GM18499 (cell line): Measurements from ENCODE around the gene HIKESHI.

Experiments used
- ATAC-seq: cut with Tn5 transposase; IDR thresholded peaks from one replicate; pipeline ENCODE4 v1.9.1; 2021; ENCODE audit warnings: moderate number of reproducible peaks; ENCODE audit not compliant: insufficient read depth, unreplicated experiment

The HIKESHI gene

GRCh38 chr11:86372586-86372985, 70.5 kb downstream of the HIKESHI start:
- no peak for ATAC-seq

- no peak for ATAC-seq
These were observed 72.0 kb downstream of the HIKESHI start for GRCh38 chr11:86374069-86374468.

- no peak for ATAC-seq
These were observed 72.5 kb downstream of the HIKESHI start, which contains the start of gene CCDC81 for GRCh38 chr11:86374586-86374985. CCDC81 (plus strand) TSS chr11:86374887; CDS start chr11:86375164, 277 bp downstream.

GRCh38 chr11:86377972-86378371, 75.9 kb downstream of the HIKESHI start:
- ATAC-seq, result no peak

GRCh38 chr11:86380295-86381059, 78.4 kb downstream of the HIKESHI start:
- ATAC-seq, result no peak

GRCh38 chr11:86383041-86383955, 81.3 kb downstream of the HIKESHI start:
- no peak for ATAC-seq

GRCh38 chr11:86386283-86386682, 84.2 kb downstream of the HIKESHI start:
- no peak for ATAC-seq

GRCh38 chr11:86386746-86387145, 84.7 kb downstream of the HIKESHI start:
- ATAC-seq, result no peak

- ATAC-seq, result no peak
These were observed 86.2 kb downstream of the HIKESHI start for GRCh38 chr11:86388198-86388597.

GRCh38 chr11:86390487-86390886, 88.4 kb downstream of the HIKESHI start:
- ATAC-seq, result no peak

GRCh38 chr11:86395061-86395551, 93.1 kb downstream of the HIKESHI start:
- ATAC-seq, result no peak
